Brain microvascular endothelial cell (primary cell): ENCODE data around the gene FOXK2.

Experiments used
- DNase-seq: peaks from one replicate; pipeline ENCODE4 v3.0.0-alpha.2; 2020
- H3K27ac ChIP-seq: fragments of 250-450 bp; sonication (Bioruptor Pico); 2 replicates; pipeline ENCODE4 v1.5.1; 2020; ENCODE audit warnings: mild to moderate bottlenecking, moderate library complexity
- H3K27me3 ChIP-seq: fragments of 250-450 bp; sonication (Bioruptor Pico); replicated peaks from 2 replicates; pipeline ENCODE4 v1.5.1; 2020; ENCODE audit warnings: mild to moderate bottlenecking
- H3K36me3 ChIP-seq: fragments of 250-450 bp; sonication (Bioruptor Pico); replicated peaks from 2 replicates; pipeline ENCODE4 v1.5.1; 2020; ENCODE audit warnings: mild to moderate bottlenecking
- H3K4me3 ChIP-seq: 2 replicates; pipeline ENCODE4 v1.5.1; 2011; ENCODE audit warnings: low read depth, mild to moderate bottlenecking, control low read depth, low read length, moderate library complexity
- in situ Hi-C: cut with HindIII; loops from 2 replicates; pipeline ENCODE4 v1.10.0; 2017; ENCODE audit warnings: low sequenced_read_pairs, low pct_ligation_motif_present
- TF ChIP-seq, protein P1 (sequence below): IDR thresholded peaks from 2 replicates; pipeline ENCODE4 v1.5.1; 2011; ENCODE audit warnings: low read depth, mild to moderate bottlenecking, moderate library complexity, low read length, control low read depth, inconsistent platforms; ENCODE audit errors: missing control alignments

Gene FOXK2

DNA sequence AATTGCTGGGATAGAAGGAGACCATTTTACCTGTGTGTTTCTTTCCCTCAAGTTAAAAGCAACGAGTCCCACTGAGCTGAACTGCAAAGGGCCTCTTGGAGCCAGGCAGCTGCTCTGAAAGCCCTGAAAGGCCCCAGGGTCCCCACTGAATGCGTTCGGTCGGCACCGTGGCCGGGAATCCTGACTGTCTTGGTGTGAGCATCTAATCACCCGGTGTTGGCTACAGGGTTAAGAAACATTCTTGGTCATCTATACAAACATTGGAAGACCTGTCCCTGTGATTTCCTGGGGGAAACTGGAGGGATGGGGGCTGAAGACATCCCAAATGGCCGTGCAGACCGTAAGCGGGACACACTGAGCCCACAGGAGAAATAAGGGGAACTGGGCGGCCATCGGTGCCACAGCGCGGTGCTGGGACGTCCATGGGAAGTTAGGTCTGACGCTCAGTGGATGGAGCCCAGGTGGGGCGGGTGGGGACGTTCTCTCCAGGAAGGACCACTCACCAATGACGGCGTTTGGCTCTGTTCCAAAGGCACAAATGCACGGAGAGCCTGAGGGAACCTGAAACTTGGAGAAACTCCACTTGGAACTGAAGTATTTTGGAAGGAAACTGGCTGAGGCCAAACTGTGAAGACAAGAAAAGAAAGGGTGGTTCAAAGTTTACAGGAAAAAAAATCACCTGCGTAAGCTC, 96.6 kb downstream of the FOXK2 start:
- H3K4me3 ChIP-seq = no peak overlapping the region
- H3K36me3 ChIP-seq = peaks cover 62% of the 10 kb centered on the region
- DNase-seq = no peak
- H3K27me3 ChIP-seq = no peaks in the 10 kb centered on the region
- TF ChIP-seq, protein P1, sequence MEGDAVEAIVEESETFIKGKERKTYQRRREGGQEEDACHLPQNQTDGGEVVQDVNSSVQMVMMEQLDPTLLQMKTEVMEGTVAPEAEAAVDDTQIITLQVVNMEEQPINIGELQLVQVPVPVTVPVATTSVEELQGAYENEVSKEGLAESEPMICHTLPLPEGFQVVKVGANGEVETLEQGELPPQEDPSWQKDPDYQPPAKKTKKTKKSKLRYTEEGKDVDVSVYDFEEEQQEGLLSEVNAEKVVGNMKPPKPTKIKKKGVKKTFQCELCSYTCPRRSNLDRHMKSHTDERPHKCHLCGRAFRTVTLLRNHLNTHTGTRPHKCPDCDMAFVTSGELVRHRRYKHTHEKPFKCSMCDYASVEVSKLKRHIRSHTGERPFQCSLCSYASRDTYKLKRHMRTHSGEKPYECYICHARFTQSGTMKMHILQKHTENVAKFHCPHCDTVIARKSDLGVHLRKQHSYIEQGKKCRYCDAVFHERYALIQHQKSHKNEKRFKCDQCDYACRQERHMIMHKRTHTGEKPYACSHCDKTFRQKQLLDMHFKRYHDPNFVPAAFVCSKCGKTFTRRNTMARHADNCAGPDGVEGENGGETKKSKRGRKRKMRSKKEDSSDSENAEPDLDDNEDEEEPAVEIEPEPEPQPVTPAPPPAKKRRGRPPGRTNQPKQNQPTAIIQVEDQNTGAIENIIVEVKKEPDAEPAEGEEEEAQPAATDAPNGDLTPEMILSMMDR = no peak
- H3K27ac ChIP-seq = no peak overlapping the region
- in situ Hi-C loops = no loop called here

DNA sequence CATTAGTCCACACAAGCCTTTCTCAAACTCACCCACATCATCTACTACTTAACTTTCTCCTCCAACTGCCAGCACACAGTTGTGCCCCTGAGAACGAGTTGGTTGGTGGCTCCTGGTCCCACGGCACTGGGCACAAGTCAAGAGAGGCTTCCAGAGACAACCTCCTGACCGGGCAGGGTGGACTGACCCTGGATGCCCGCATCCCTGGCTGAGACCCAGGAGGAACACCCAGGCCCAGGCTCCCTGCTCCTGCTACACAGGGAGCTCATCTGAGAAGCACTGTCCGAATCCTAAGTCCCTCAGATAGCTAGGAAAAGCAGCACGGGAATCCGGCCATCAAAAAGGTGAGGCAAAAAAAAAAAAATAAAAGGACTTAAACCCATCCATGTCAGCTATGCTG, 99.7 kb downstream of the FOXK2 start:
- H3K36me3 ChIP-seq = peaks cover 62% of the 10 kb centered on the region
- H3K4me3 ChIP-seq = no peak overlapping the region

DNA sequence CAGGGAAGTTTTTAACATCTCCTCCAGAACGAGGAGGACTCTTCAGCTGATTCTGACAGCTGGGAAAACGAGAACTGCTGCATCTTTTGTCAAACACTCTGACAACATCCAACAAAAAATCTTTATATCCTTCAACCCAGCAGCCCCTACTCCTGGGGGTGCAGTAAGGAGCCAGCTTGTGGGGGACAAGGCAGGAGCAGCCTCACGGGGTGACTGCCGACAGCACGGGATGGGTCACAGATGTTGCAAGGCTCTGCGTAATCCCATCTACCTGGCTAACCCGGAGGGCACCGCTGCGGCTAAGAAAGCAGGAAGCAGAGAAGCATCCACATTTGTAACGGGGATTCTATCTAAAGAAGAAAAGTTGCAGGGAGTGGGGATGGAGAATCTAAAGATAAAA, 100.1 kb downstream of the FOXK2 start:
- TF ChIP-seq, protein P1 = no peak
- no peaks in the 10 kb centered on the region for H3K27me3 ChIP-seq
- H3K27ac ChIP-seq = no peak overlapping the region
- H3K4me3 ChIP-seq = no peak overlapping the region
- DNase-seq = no peak
- in situ Hi-C loops = no loop called here
- H3K36me3 ChIP-seq = peaks cover 62% of the 10 kb centered on the region

More for the DNA sequence above, 99.7 kb downstream of the FOXK2 start:
- TF ChIP-seq, protein P1 = no peak
- no peak overlapping the region for H3K27ac ChIP-seq
- in situ Hi-C loops = no loop called here
- no peaks in the 10 kb centered on the region for H3K27me3 ChIP-seq
- DNase-seq = no peak

DNA sequence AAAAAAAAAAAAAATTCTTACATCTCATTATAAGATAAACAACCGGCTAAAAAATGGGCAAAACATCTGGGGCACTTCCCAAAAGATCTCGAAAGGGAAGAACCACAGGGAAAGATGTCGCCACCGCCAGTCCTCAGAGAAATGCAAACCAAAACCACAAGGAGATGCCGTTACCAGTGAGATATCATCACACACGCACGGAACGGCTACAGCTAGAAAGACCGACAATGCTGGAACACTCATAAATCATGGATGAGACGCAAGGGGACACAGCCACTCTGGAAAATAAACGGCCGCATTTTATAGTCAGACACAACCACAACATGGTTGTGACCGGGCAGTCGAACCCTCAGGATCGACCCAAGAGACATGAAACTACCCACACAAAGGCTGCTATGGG, 104.2 kb downstream of the FOXK2 start:
- no peaks in the 10 kb centered on the region for H3K27me3 ChIP-seq
- no peak for DNase-seq
- H3K36me3 ChIP-seq = peaks cover 65% of the 10 kb centered on the region
- TF ChIP-seq, protein P1 = no peak
- H3K27ac ChIP-seq = no peak overlapping the region
- no peak overlapping the region for H3K4me3 ChIP-seq
- in situ Hi-C loops = no loop called here

DNA sequence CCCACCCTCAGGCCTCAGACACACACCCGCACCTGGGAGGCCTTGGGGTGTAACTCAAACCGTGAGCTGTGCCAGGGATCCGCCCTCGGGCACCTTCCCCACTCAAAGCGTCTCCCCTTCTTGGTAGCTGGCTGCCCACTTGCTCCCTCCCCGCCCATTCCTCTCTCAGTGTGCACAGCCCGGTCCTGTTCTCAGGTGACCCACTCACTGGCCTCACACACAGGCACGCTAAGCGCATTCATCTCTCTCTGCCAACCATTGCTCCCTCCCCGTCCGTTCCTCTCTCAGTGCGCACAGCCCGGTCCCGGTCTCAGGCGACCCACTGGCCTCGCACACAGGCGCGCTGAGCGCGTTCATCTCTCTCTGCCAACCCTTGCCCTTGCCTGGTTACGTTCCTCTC, 107.9 kb downstream of the FOXK2 start:
- in situ Hi-C loops = no loop called here
- no peak overlapping the region for H3K27ac ChIP-seq
- no peak for DNase-seq
- H3K27me3 ChIP-seq = no peaks in the 10 kb centered on the region
- no peak overlapping the region for H3K4me3 ChIP-seq
- TF ChIP-seq, protein P1 = no peak
- peaks cover 54% of the 10 kb centered on the region for H3K36me3 ChIP-seq

DNA sequence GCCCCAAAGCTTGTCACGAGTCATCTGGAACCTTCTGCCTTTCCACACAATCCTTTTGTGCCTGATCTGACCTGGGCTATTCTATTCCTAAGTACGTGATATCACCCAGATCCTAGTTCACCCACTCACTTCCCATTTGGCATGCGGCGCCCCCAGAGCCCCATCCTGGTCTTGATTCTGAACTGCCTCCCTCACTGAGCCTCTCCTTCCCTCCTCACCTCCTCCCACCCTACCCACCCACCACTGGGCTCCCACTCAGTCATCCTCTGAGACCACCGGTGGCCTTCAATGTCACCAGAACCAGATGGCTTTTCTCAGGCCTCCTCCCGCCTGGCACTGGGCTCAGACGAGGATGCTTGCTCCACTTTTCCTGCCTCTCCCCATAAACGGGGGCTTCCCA, 110.2 kb downstream of the FOXK2 start:
- no peak overlapping the region for H3K27ac ChIP-seq
- H3K4me3 ChIP-seq = no peak overlapping the region
- DNase-seq = no peak
- in situ Hi-C loops = no loop called here
- peaks cover 49% of the 10 kb centered on the region for H3K36me3 ChIP-seq
- H3K27me3 ChIP-seq = no peaks in the 10 kb centered on the region
- TF ChIP-seq, protein P1 = no peak
